Epithelial cell of proximal tubule (primary cell): ENCODE results near the gene RAPGEF4. TPM values are rescaled to one million over a fixed set of nuclear protein-coding genes. Genes with fewer than 3 reads are reported as not detected.

Source experiments
- DNase-seq: peaks from one replicate; pipeline ENCODE4 v3.0.0-alpha.2; 2011; ENCODE audit warnings: low read depth
- H3K4me3 ChIP-seq: 2 replicates; pipeline ENCODE4 v1.5.1; 2011; ENCODE audit warnings: low read depth, mild to moderate bottlenecking, low read length
- CTCF ChIP-seq: conservative IDR thresholded peaks from 2 replicates; pipeline ENCODE4 v1.5.1; 2012; ENCODE audit warnings: low read depth, mild to moderate bottlenecking, low read length
- total RNA-seq: library from RNA; depleted of rRNA; stranded (reverse); fragments of >200 nt; gene quantifications from 2 replicates; pipeline ENCODE4 v1.2.3, GENCODE V29; 2015

The RAPGEF4 gene
- total RNA-seq, 1 donor from 2014 or later, result 0.81 TPM

- no peak for TF ChIP-seq CTCF
- no peak for DNase-seq
- H3K4me3 ChIP-seq, result no peak overlapping the region
These were observed 257.5 kb downstream of the RAPGEF4 start for GRCh38 chr2:172993139-172993538.

- no peak overlapping the region for H3K4me3 ChIP-seq
- TF ChIP-seq CTCF, result no peak
- no peak for DNase-seq
These were observed 258.5 kb downstream of the RAPGEF4 start for GRCh38 chr2:172993931-172994717.

GRCh38 chr2:172994864-172995263, 259.2 kb downstream of the RAPGEF4 start:
- H3K4me3 ChIP-seq, result no peak overlapping the region
- TF ChIP-seq CTCF, result no peak
- no peak for DNase-seq

GRCh38 chr2:172995323-172996244, 259.9 kb downstream of the RAPGEF4 start:
- H3K4me3 ChIP-seq, result no peak overlapping the region
- peak; percentile 82 for DNase-seq
- TF ChIP-seq CTCF, result peak; percentile 53

GRCh38 chr2:172996387-172996961, 260.8 kb downstream of the RAPGEF4 start:
- no peak for TF ChIP-seq CTCF
- H3K4me3 ChIP-seq, result no peak overlapping the region
- no peak for DNase-seq

- no peak for DNase-seq
- H3K4me3 ChIP-seq, result no peak overlapping the region
- no peak for TF ChIP-seq CTCF
These were observed 261.4 kb downstream of the RAPGEF4 start for GRCh38 chr2:172997031-172997430.
